Stimulated activated CD4-positive, alpha-beta T cell treated with anti-CD3 and anti-CD28 coated beads, Interleukin-12 subunit alpha, Interleukin-12 subunit beta, amount 100 ng/mL, for 48 hours (primary cell): ENCODE results near the gene ADRM1.

Experiments
- DNase-seq, 3 donors: peaks; one replicate each; pipeline ENCODE4 v3.0.0-alpha.2; 2020; ENCODE audit warnings: low read depth in 2 of 3, low spot score in 1 of 3

ADRM1 gene

GRCh38 chr20:62302341-62303061 is at the start of gene ADRM1:
Gene ADRM1, plus strand, starts transcription at chr20:62302997. Its CDS starts 572 bp downstream, at chr20:62303569.
- DNase-seq, result peak; percentile 90 to 94 (median 93)

GRCh38 chr20:62253398-62253797 is 49.4 kb upstream of the ADRM1 start:
- no peak for DNase-seq

GRCh38 chr20:62254021-62254724 is 48.6 kb upstream of the ADRM1 start:
- DNase-seq, result no peak

GRCh38 chr20:62255976-62256375 is 46.8 kb upstream of the ADRM1 start:
- no peak for DNase-seq

GRCh38 chr20:62258499-62259293 is 44.1 kb upstream of the ADRM1 start:
- DNase-seq, result no peak

- no peak for DNase-seq
Observed at GRCh38 chr20:62259294-62259565, 43.6 kb upstream of the ADRM1 start.

GRCh38 chr20:62262064-62262463 is 40.7 kb upstream of the ADRM1 start:
- no peak for DNase-seq

GRCh38 chr20:62263396-62263795 is 39.4 kb upstream of the ADRM1 start:
- no peak for DNase-seq

GRCh38 chr20:62265365-62265764 is 37.4 kb upstream of the ADRM1 start:
- no peak for DNase-seq

GRCh38 chr20:62266340-62266739 is 36.5 kb upstream of the ADRM1 start:
- DNase-seq, result no peak

GRCh38 chr20:62266851-62267250 is 35.9 kb upstream of the ADRM1 start:
- no peak for DNase-seq

GRCh38 chr20:62267543-62267942 is 35.3 kb upstream of the ADRM1 start:
- no peak for DNase-seq

- no peak for DNase-seq
Observed at GRCh38 chr20:62268228-62268900, 34.4 kb upstream of the ADRM1 start.

GRCh38 chr20:62269378-62269777 is 33.4 kb upstream of the ADRM1 start:
- DNase-seq, result no peak

- DNase-seq, result no peak
Observed at GRCh38 chr20:62269871-62270270, 32.9 kb upstream of the ADRM1 start.

- DNase-seq, result no peak
Observed at GRCh38 chr20:62272200-62272599, 30.6 kb upstream of the ADRM1 start.

- no peak for DNase-seq
Observed at GRCh38 chr20:62273416-62273815, 29.4 kb upstream of the ADRM1 start.

- DNase-seq, result no peak
Observed at GRCh38 chr20:62274332-62274950, 28.4 kb upstream of the ADRM1 start.

GRCh38 chr20:62275219-62275618 is 27.6 kb upstream of the ADRM1 start:
- no peak for DNase-seq

GRCh38 chr20:62276439-62276838 is 26.4 kb upstream of the ADRM1 start:
- DNase-seq, result no peak

GRCh38 chr20:62277253-62277652 is 25.5 kb upstream of the ADRM1 start:
- DNase-seq, result no peak
